ENCODE results near the gene PRKN.

GRCh38 chr6:162493917-162494316 is 233.6 kb downstream of the PRKN start:
- TF ChIP-seq CTCF (IDR thresholded peaks at IDR 0.05; ENCODE audit: poor library complexity) (no peak), EZH2 (IDR thresholded peaks at IDR 0.05; ENCODE audit: borderline replicate concordance) (no peak), EZH2phosphoT487 (IDR thresholded peaks at IDR 0.05; ENCODE audit: low read depth, severe bottlenecking, unreplicated experiment) (no peak)
